SK-N-MC (cell line): ENCODE measurements around the gene SLC51A.
A peak's percentile ranks its signal among the peaks of the same experiment; 100 is the strongest.
"Not testable (repeated sequence)": the region's sequence is repeated elsewhere in the genome, so short reads cannot be mapped to it uniquely, and the experiment has no call there.

Experiments
- DNase-seq: peaks from one replicate; pipeline ENCODE4 v3.0.0-alpha.2; 2011; ENCODE audit warnings: low read depth, low spot score
- H3K27ac ChIP-seq: fragments of 200-600 bp; sonication (generic); 2 replicates; pipeline ENCODE4 v1.5.1; 2016; ENCODE audit warnings: mixed run types
- H3K36me3 ChIP-seq: fragments of 200-600 bp; sonication (generic); 2 replicates; pipeline ENCODE4 v1.6.1; 2017; ENCODE audit warnings: antibody characterized with exemption, low read length, mixed read lengths; ENCODE audit not compliant: insufficient read depth
- H3K4me3 ChIP-seq: fragments of 200-600 bp; sonication (generic); 2 replicates; pipeline ENCODE4 v1.5.1; 2016
- H3K9ac ChIP-seq: fragments of 200-600 bp; sonication (generic); 2 replicates; pipeline ENCODE4 v1.8.0; 2017; ENCODE audit warnings: mixed run types, mixed read lengths; ENCODE audit not compliant: insufficient read length
- H3K9me3 ChIP-seq: fragments of 200-600 bp; sonication (generic); 2 replicates; pipeline ENCODE4 v1.6.1; 2017; ENCODE audit warnings: low read depth, mild to moderate bottlenecking, antibody characterized with exemption, low read length, moderate library complexity, mixed read lengths
- EZH2 ChIP-seq: fragments of 200-600 bp; sonication (generic); IDR thresholded peaks from one replicate; pipeline ENCODE4 v1.6.1; 2017; ENCODE audit warnings: antibody characterized with exemption
- FOXP2 ChIP-seq: optimal IDR thresholded peaks from 2 replicates; pipeline ENCODE3; 2011; ENCODE audit warnings: mild to moderate bottlenecking, moderate library complexity; ENCODE audit not compliant: insufficient read depth; ENCODE audit errors: extremely low read length, control extremely low read depth
- POLR2AphosphoS5 ChIP-seq: IDR thresholded peaks from 2 replicates; pipeline ENCODE4 v1.6.1; 2012; ENCODE audit warnings: mild to moderate bottlenecking, low read depth, low read length, borderline replicate concordance

The SLC51A gene

GRCh38 chr3:196232154-196232881 is 16.0 kb downstream of the SLC51A start:
- Histone ChIP-seq H3K9me3 (no peaks in the 10 kb centered on the region), H3K27ac (no peak overlapping the region), H3K36me3 (no peaks in the 10 kb centered on the region), H3K9ac (no peak overlapping the region), H3K4me3 (no peak overlapping the region)
- no peak for DNase-seq
- TF ChIP-seq POLR2AphosphoS5 (no peak), FOXP2 (no peak), EZH2 (no peak)

- H3K36me3 ChIP-seq: no peaks in the 10 kb centered on the region
- no peaks in the 10 kb centered on the region for H3K9me3 ChIP-seq
- H3K4me3 ChIP-seq: no peak overlapping the region
- DNase-seq: no peak
- no peak overlapping the region for H3K9ac ChIP-seq
- no peak overlapping the region for H3K27ac ChIP-seq
- TF ChIP-seq FOXP2: no peak
Observed at GRCh38 chr3:196232882-196233251, 16.5 kb downstream of the SLC51A start.

- H3K9ac ChIP-seq: no peak overlapping the region
- TF ChIP-seq POLR2AphosphoS5 (no peak), FOXP2 (no peak), EZH2 (no peak)
- no peak for DNase-seq
- H3K9me3 ChIP-seq: no peaks in the 10 kb centered on the region
- H3K4me3 ChIP-seq: no peak overlapping the region
- no peak overlapping the region for H3K27ac ChIP-seq
- no peaks in the 10 kb centered on the region; the same call in 1 of the 2 replicates for H3K36me3 ChIP-seq
Observed at GRCh38 chr3:196235452-196236122, 19.3 kb downstream of the SLC51A start.

- DNase-seq: no peak
Observed at GRCh38 chr3:196236223-196236622, 19.9 kb downstream of the SLC51A start.

GRCh38 chr3:196237203-196237602 is 20.9 kb downstream of the SLC51A start:
- Histone ChIP-seq H3K9me3 (no peaks in the 10 kb centered on the region), H3K9ac (no peak overlapping the region), H3K36me3 (peaks cover 11% of the 10 kb centered on the region), H3K4me3 (0 out of 2 replicates have a peak overlapping the region, but pooled peaks have one; percentile 2), H3K27ac (peak overlapping the region; percentile 52)
- TF ChIP-seq EZH2 (no peak), FOXP2 (peak; percentile 90), POLR2AphosphoS5 (no peak)
- peak; percentile 84 for DNase-seq

More at GRCh38 chr3:196236223-196236622, 19.9 kb downstream of the SLC51A start:
- no peak for TF ChIP-seq POLR2AphosphoS5
- no peak for TF ChIP-seq FOXP2
- TF ChIP-seq EZH2: no peak
- Histone ChIP-seq H3K9me3 (no peaks in the 10 kb centered on the region), H3K36me3 (peaks cover 1% of the 10 kb centered on the region), H3K4me3 (no peak overlapping the region), H3K9ac (no peak overlapping the region), H3K27ac (no peak overlapping the region)

GRCh38 chr3:196238612-196239560 is 22.6 kb downstream of the SLC51A start:
- peaks cover 16% of the 10 kb centered on the region for H3K36me3 ChIP-seq
- no peaks in the 10 kb centered on the region for H3K9me3 ChIP-seq
- TF ChIP-seq EZH2 (no peak), FOXP2 (no peak), POLR2AphosphoS5 (no peak)
- H3K4me3 ChIP-seq: no peak overlapping the region
- H3K27ac ChIP-seq: no peak overlapping the region
- H3K9ac ChIP-seq: no peak overlapping the region
- no peak for DNase-seq

- DNase-seq: no peak
- TF ChIP-seq POLR2AphosphoS5 (no peak), FOXP2 (no peak), EZH2 (no peak)
- Histone ChIP-seq H3K4me3 (no peak overlapping the region), H3K36me3 (peaks cover 16% of the 10 kb centered on the region), H3K9me3 (no peaks in the 10 kb centered on the region), H3K9ac (no peak overlapping the region), H3K27ac (no peak overlapping the region)
Observed at GRCh38 chr3:196240424-196240823, 24.1 kb downstream of the SLC51A start.

GRCh38 chr3:196241704-196242103 is 25.4 kb downstream of the SLC51A start:
- peaks cover 22% of the 10 kb centered on the region for H3K36me3 ChIP-seq

GRCh38 chr3:196244166-196244565 is 27.8 kb downstream of the SLC51A start:
- peaks cover 37% of the 10 kb centered on the region for H3K36me3 ChIP-seq
- H3K9ac ChIP-seq, H3K9me3 ChIP-seq, H3K27ac ChIP-seq, DNase-seq, H3K4me3 ChIP-seq: not testable (repeated sequence)

More at GRCh38 chr3:196241704-196242103, 25.4 kb downstream of the SLC51A start:
- H3K9ac ChIP-seq: no peak overlapping the region
- no peak overlapping the region for H3K27ac ChIP-seq
- no peak for TF ChIP-seq FOXP2
- no peak for DNase-seq
- no peaks in the 10 kb centered on the region for H3K9me3 ChIP-seq
- no peak overlapping the region for H3K4me3 ChIP-seq
